ENCODE measurements around the gene NPLOC4.
A peak's percentile ranks its signal among the peaks of the same experiment; 100 is the strongest.
"Not testable (repeated sequence)": the region's sequence is repeated elsewhere in the genome, so short reads cannot be mapped to it uniquely, and the experiment has no call there.

DNA sequence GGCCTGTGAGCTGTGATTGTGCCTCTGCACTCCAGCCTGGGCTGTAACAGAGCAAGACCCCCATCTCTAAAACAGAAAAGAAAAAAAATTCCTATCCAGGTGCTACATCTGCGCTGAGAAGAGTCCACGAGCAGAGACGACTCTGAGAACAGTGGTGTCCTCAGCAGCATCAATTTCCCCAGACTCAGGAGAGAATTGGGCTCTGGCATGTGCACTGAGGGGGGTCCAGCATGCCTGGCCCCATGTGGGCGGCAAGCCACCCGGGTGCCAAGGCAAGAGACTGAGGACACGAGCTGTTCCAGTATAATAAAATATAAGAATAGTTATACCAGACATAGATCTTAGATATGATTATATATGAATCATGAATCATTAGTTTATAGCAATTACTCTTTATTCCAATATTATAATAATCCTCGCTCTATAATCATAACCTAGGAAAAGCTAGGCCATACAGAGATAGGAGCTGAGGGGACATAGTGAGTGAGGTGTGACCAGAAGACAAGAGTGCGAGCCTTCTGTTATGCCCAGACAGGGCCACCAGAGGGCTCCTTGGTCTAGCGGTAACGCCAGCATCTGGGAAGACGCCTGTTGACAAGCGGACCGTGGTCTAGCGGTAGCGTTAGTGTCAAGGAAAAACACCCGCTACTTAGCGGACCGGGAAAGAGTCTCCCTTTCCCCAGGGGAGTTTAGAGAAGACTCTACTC is 38.8 kb upstream of the NPLOC4 start:
- TF ChIP-seq SCRT1 (tag by site-specific recombination; IDR thresholded peaks at IDR 0.05; ENCODE audit: borderline replicate concordance): peak; percentile 92; the same call in 1 of the 2 replicates
- not testable (repeated sequence) for TF ChIP-seq TCF7L2 (IDR thresholded peaks at IDR 0.05; ENCODE audit: borderline replicate concordance, low read depth, low read length); KLF17 (tag by site-specific recombination; IDR thresholded peaks at IDR 0.05)
- TF ChIP-seq, protein P1, sequence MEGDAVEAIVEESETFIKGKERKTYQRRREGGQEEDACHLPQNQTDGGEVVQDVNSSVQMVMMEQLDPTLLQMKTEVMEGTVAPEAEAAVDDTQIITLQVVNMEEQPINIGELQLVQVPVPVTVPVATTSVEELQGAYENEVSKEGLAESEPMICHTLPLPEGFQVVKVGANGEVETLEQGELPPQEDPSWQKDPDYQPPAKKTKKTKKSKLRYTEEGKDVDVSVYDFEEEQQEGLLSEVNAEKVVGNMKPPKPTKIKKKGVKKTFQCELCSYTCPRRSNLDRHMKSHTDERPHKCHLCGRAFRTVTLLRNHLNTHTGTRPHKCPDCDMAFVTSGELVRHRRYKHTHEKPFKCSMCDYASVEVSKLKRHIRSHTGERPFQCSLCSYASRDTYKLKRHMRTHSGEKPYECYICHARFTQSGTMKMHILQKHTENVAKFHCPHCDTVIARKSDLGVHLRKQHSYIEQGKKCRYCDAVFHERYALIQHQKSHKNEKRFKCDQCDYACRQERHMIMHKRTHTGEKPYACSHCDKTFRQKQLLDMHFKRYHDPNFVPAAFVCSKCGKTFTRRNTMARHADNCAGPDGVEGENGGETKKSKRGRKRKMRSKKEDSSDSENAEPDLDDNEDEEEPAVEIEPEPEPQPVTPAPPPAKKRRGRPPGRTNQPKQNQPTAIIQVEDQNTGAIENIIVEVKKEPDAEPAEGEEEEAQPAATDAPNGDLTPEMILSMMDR (tag by site-specific recombination; IDR thresholded peaks at IDR 0.05): peak; percentile 73

Data from HEK293 (cell line).